Right lobe of liver (tissue), 4 donors: ENCODE measurements around the gene SPATA45.

Experiments used
- POLR2A ChIP-seq: fragments of 450-650 bp; IDR thresholded peaks from one replicate; pipeline ENCODE4 v1.6.1; 2017; ENCODE audit warnings: antibody characterized with exemption, mild to moderate bottlenecking
- TF ChIP-seq, protein P1 (sequence below), 4 donors: fragments of 200-600 bp in 3 of 4; fragments of 450-650 bp in 1 of 4; IDR thresholded peaks; one replicate each; pipeline versions ENCODE4 v1.5.1 to v1.8.0; 2016 to 2022; ENCODE audit warnings: antibody characterized with exemption in 4 of 4, mild to moderate bottlenecking in 2 of 4
- donor health status: DM: no; HTN: no; CAD: no.
- donor health status: DM: no; HTN: no; CAD: no.
- donor health status: DM: no; HTN: yes; CAD: no.

- TF ChIP-seq, protein P1, sequence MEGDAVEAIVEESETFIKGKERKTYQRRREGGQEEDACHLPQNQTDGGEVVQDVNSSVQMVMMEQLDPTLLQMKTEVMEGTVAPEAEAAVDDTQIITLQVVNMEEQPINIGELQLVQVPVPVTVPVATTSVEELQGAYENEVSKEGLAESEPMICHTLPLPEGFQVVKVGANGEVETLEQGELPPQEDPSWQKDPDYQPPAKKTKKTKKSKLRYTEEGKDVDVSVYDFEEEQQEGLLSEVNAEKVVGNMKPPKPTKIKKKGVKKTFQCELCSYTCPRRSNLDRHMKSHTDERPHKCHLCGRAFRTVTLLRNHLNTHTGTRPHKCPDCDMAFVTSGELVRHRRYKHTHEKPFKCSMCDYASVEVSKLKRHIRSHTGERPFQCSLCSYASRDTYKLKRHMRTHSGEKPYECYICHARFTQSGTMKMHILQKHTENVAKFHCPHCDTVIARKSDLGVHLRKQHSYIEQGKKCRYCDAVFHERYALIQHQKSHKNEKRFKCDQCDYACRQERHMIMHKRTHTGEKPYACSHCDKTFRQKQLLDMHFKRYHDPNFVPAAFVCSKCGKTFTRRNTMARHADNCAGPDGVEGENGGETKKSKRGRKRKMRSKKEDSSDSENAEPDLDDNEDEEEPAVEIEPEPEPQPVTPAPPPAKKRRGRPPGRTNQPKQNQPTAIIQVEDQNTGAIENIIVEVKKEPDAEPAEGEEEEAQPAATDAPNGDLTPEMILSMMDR (IDR thresholded peaks at IDR 0.05) = no peak
- no peak for TF ChIP-seq POLR2A
Measured at GRCh38 chr1:212828395-212828794, 19.1 kb downstream of the SPATA45 start.
